ENCODE measurements around the gene CDH4. TPM values are rescaled to one million over a fixed set of nuclear protein-coding genes. Genes with fewer than 3 reads are reported as not detected.

The CDH4 gene
- total RNA-seq, 1 experiment from 2014 or later = 5.3 TPM

DNA sequence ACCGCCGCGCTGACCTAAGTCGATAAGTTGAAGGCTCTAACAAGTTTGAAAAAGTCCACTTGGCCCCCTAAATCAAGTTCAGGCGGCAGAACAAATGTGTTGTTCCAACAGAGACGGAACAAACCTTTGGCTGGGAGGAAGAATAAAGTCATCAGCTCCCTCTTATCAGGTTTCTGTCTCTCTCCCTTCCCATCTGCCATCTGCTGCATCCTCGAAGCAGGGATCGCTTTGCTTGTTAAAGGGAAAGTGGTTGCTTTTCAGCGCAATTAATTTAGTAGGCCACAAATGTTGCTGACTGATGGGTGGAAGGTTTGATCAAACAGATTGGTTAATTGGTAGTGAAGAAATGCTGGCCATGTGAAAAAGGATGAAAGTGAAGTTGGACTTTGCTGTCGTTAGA is 64.3 kb downstream of the CDH4 start:
- ATAC-seq = no peak
- DNase-seq (ENCODE audit: low spot score) = no peak
- CTCF ChIA-PET = interaction anchor here (1.2 kb wide), 1 partner anchor 559 kb away, joined by 3 read pairs; no protein-coding TSS in a partner anchor
- Mint-ChIP-seq H3K4me3 (no peak overlapping the region), H3K9me3 (no peaks in the 10 kb centered on the region; the same call in 1 of the 2 replicates), H3K27ac (no peak overlapping the region), H3K27me3 (ENCODE audit: low read depth) (peaks cover 31% of the 10 kb centered on the region), H3K36me3 (no peaks in the 10 kb centered on the region), H3K4me1 (peaks cover 3% of the 10 kb centered on the region; the same call in 1 of the 2 replicates)
- no peak for TF ChIP-seq ZNF219 (CRISPR knock-in tag; IDR thresholded peaks at IDR 0.05; ENCODE audit: borderline replicate concordance)
- TF ChIP-seq NR1H2 (CRISPR knock-in tag; IDR thresholded peaks at IDR 0.05) = no peak
- TF ChIP-seq PRRX2 (CRISPR knock-in tag; IDR thresholded peaks at IDR 0.05) = no peak
- no peak for TF ChIP-seq OVOL2 (CRISPR knock-in tag; IDR thresholded peaks at IDR 0.05; ENCODE audit: borderline replicate concordance)
- no peak for TF ChIP-seq ZNF423 (CRISPR knock-in tag; IDR thresholded peaks at IDR 0.05)
- no peak for TF ChIP-seq AR (CRISPR knock-in tag; IDR thresholded peaks at IDR 0.05)
- TF ChIP-seq, protein P1, sequence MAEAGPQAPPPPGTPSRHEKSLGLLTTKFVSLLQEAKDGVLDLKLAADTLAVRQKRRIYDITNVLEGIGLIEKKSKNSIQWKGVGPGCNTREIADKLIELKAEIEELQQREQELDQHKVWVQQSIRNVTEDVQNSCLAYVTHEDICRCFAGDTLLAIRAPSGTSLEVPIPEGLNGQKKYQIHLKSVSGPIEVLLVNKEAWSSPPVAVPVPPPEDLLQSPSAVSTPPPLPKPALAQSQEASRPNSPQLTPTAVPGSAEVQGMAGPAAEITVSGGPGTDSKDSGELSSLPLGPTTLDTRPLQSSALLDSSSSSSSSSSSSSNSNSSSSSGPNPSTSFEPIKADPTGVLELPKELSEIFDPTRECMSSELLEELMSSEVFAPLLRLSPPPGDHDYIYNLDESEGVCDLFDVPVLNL (CRISPR knock-in tag; IDR thresholded peaks at IDR 0.05; ENCODE audit: borderline replicate concordance, low read depth) = no peak
- no peak for TF ChIP-seq EMX1 (CRISPR knock-in tag; IDR thresholded peaks at IDR 0.05)
- TF ChIP-seq ESRRA (CRISPR knock-in tag; IDR thresholded peaks at IDR 0.05; ENCODE audit: borderline replicate concordance) = no peak
- TF ChIP-seq ZMAT4 (CRISPR knock-in tag; IDR thresholded peaks at IDR 0.05) = no peak
- TF ChIP-seq, protein P2, sequence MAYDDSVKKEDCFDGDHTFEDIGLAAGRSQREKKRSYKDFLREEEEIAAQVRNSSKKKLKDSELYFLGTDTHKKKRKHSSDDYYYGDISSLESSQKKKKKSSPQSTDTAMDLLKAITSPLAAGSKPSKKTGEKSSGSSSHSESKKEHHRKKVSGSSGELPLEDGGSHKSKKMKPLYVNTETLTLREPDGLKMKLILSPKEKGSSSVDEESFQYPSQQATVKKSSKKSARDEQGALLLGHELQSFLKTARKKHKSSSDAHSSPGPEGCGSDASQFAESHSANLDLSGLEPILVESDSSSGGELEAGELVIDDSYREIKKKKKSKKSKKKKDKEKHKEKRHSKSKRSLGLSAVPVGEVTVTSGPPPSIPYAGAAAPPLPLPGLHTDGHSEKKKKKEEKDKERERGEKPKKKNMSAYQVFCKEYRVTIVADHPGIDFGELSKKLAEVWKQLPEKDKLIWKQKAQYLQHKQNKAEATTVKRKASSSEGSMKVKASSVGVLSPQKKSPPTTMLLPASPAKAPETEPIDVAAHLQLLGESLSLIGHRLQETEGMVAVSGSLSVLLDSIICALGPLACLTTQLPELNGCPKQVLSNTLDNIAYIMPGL (CRISPR knock-in tag; IDR thresholded peaks at IDR 0.05) = no peak
- no peak for TF ChIP-seq IRF2 (CRISPR knock-in tag; IDR thresholded peaks at IDR 0.05; ENCODE audit: borderline replicate concordance, low read depth)
- no peak for TF ChIP-seq MLX (CRISPR knock-in tag; IDR thresholded peaks at IDR 0.05)
- no peak for TF ChIP-seq TEAD4 (CRISPR knock-in tag; IDR thresholded peaks at IDR 0.05)
- POLR2A ChIA-PET = no interaction called here

DNA sequence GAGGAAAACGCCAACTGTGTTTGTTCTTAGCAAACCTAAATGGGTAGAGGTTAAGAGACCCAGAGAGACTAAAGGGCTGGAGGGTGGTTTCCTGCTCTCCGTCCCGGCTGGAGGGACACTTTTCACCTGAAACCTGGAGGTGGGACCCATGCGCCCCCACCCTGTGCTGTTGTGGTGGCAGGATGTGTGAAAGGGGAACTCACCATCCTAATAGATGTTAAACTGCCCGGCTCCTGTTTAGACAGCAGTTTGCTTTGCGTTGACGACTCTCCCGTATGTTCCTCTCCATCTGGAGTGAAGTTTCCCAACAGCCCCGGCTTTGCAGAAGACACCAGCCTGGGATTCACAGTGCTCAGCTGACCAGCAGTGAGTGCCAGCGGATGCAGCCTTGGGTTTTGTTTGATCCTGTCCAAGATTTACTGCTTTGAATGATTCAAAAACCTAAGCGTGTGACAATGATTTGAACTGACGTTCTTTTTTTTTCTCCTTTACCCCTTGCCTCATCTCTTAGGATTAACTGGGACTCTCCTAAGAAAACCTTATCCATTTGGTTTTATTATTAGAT is 66.0 kb downstream of the CDH4 start:
- POLR2A ChIA-PET = no interaction called here
- H3K4me1 Mint-ChIP-seq = 0 out of 2 replicates have a peak, but pooled peaks cover 3% of the 10 kb centered on the region
- no peaks in the 10 kb centered on the region for H3K9me3 Mint-ChIP-seq
- CTCF ChIA-PET = no interaction called here
- no peak for DNase-seq (ENCODE audit: low spot score)
- ATAC-seq = no peak
- no peak overlapping the region for H3K4me3 Mint-ChIP-seq
- H3K27me3 Mint-ChIP-seq (ENCODE audit: low read depth) = peaks cover 29% of the 10 kb centered on the region
- TF ChIP-seq, protein P3, sequence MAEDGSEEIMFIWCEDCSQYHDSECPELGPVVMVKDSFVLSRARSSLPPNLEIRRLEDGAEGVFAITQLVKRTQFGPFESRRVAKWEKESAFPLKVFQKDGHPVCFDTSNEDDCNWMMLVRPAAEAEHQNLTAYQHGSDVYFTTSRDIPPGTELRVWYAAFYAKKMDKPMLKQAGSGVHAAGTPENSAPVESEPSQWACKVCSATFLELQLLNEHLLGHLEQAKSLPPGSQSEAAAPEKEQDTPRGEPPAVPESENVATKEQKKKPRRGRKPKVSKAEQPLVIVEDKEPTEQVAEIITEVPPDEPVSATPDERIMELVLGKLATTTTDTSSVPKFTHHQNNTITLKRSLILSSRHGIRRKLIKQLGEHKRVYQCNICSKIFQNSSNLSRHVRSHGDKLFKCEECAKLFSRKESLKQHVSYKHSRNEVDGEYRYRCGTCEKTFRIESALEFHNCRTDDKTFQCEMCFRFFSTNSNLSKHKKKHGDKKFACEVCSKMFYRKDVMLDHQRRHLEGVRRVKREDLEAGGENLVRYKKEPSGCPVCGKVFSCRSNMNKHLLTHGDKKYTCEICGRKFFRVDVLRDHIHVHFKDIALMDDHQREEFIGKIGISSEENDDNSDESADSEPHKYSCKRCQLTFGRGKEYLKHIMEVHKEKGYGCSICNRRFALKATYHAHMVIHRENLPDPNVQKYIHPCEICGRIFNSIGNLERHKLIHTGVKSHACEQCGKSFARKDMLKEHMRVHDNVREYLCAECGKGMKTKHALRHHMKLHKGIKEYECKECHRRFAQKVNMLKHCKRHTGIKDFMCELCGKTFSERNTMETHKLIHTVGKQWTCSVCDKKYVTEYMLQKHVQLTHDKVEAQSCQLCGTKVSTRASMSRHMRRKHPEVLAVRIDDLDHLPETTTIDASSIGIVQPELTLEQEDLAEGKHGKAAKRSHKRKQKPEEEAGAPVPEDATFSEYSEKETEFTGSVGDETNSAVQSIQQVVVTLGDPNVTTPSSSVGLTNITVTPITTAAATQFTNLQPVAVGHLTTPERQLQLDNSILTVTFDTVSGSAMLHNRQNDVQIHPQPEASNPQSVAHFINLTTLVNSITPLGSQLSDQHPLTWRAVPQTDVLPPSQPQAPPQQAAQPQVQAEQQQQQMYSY (CRISPR knock-in tag; IDR thresholded peaks at IDR 0.05) = no peak
- TF ChIP-seq CTCF (IDR thresholded peaks at IDR 0.05) (no peak), TEAD4 (CRISPR knock-in tag; IDR thresholded peaks at IDR 0.05) (no peak), TP53 (CRISPR knock-in tag; IDR thresholded peaks at IDR 0.05) (no peak), MLX (CRISPR knock-in tag; IDR thresholded peaks at IDR 0.05) (no peak)
- TF ChIP-seq, protein P4, sequence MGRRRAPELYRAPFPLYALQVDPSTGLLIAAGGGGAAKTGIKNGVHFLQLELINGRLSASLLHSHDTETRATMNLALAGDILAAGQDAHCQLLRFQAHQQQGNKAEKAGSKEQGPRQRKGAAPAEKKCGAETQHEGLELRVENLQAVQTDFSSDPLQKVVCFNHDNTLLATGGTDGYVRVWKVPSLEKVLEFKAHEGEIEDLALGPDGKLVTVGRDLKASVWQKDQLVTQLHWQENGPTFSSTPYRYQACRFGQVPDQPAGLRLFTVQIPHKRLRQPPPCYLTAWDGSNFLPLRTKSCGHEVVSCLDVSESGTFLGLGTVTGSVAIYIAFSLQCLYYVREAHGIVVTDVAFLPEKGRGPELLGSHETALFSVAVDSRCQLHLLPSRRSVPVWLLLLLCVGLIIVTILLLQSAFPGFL (CRISPR knock-in tag; IDR thresholded peaks at IDR 0.05; ENCODE audit: borderline replicate concordance) = no peak
- H3K27ac Mint-ChIP-seq = no peak overlapping the region
- no peaks in the 10 kb centered on the region for H3K36me3 Mint-ChIP-seq
